GM12878 (cell line): ENCODE measurements around the gene GTPBP1. TPM values are rescaled to one million over a fixed set of nuclear protein-coding genes. Genes with fewer than 3 reads are reported as not detected.
A peak's percentile ranks its signal among the peaks of the same experiment; 100 is the strongest.

Source experiments
- ATAC-seq: fragments of 200-7000 bp; cut with Tn5 transposase; 3 replicates; pipeline ENCODE4 v1.9.1; 2020; ENCODE audit warnings: mild to moderate bottlenecking, moderate library complexity
- BruUV-seq: library from RNA; stranded (reverse); fragments of 400-500 nt; replicated peaks from 2 replicates; lab custom pipeline; 2021; lab: Mats Ljungman, UMichigan
- CTCF ChIA-PET: fragments of 300-600 bp; sonication (Branson Sonifier 250); formaldehyde crosslinking; extraction: SDS; loops from one replicate; lab custom pipeline; 2021; ENCODE audit warnings: inconsistent platforms; lab: Yijun Ruan, JAX
- POLR2A ChIA-PET: fragments of 350-600 bp; formaldehyde crosslinking; extraction: SDS; loops from one replicate; lab custom pipeline; 2021; ENCODE audit warnings: inconsistent platforms; lab: Charles Lee
- RAD21 ChIA-PET: fragments of 300-600 bp; sonication (Branson Sonifier 250); formaldehyde crosslinking; loops from one replicate; lab custom pipeline; 2023; ENCODE audit warnings: antibody characterized with exemption; ENCODE audit not compliant: unreplicated experiment; lab: Charles Lee
- SMC1A ChIA-PET: fragments of 300-600 bp; sonication (Branson Sonifier 250); formaldehyde crosslinking; loops from one replicate; lab custom pipeline; 2023; ENCODE audit not compliant: unreplicated experiment, uncharacterized antibody; lab: Charles Lee
- DNase-seq: peaks from one replicate; pipeline ENCODE4 v3.0.0-alpha.2; 2011; ENCODE audit warnings: low read depth, low spot score
- FAIRE-seq: peaks from 3 replicates; lab custom pipeline; 2011; peaks lifted over from hg19 to GRCh38; lab: Jason Lieb, UNC
- H2AFZ ChIP-seq: 2 replicates; pipeline ENCODE4 v1.6.0; 2011; ENCODE audit warnings: low read depth, low read length, control low read depth; ENCODE audit not compliant: control insufficient read depth
- H3K27ac ChIP-seq: 2 replicates; pipeline ENCODE4 v1.5.1; 2011; ENCODE audit warnings: control low read depth; ENCODE audit not compliant: control insufficient read depth, insufficient read depth
- H3K27me3 ChIP-seq, 2 experiments: replicated peaks in 1 of 2; 2 replicates each; pipeline versions ENCODE4 v1.6.0 to v1.6.1; 2011; ENCODE audit warnings: low read length in 1 of 2; ENCODE audit not compliant: control insufficient read depth in 2 of 2, insufficient read depth in 2 of 2
- H3K36me3 ChIP-seq, 2 experiments: 2 replicates each; pipeline ENCODE4 v1.5.1; 2011; ENCODE audit warnings: low read length in 1 of 2; ENCODE audit not compliant: control insufficient read depth in 2 of 2, insufficient read depth in 2 of 2
- H3K4me1 ChIP-seq: 2 replicates; pipeline ENCODE4 v1.6.1; 2011; ENCODE audit warnings: mild to moderate bottlenecking, low read length, moderate library complexity, mixed read lengths; ENCODE audit not compliant: control insufficient read depth, insufficient read depth
- H3K4me2 ChIP-seq: 2 replicates; pipeline ENCODE4 v1.6.0; 2011; ENCODE audit warnings: control low read depth; ENCODE audit not compliant: control insufficient read depth, insufficient read depth
- H3K4me3 ChIP-seq: fragments of 200-600 bp; sonication (generic); 2 replicates; pipeline ENCODE4 v1.5.1; 2016
- H3K79me2 ChIP-seq: 2 replicates; pipeline ENCODE4 v1.6.0; 2011; ENCODE audit warnings: low read length; ENCODE audit not compliant: control insufficient read depth, insufficient read depth
- H3K9ac ChIP-seq: 2 replicates; pipeline ENCODE4 v1.8.0; 2011; ENCODE audit warnings: low read length, control low read depth, mixed read lengths; ENCODE audit not compliant: control insufficient read depth, insufficient read depth
- H3K9me3 ChIP-seq: replicated peaks from 3 replicates; pipeline ENCODE4 v1.5.1; 2011; ENCODE audit warnings: mild to moderate bottlenecking, low read length; ENCODE audit not compliant: control insufficient read depth, insufficient read depth
- H4K20me1 ChIP-seq: 2 replicates; pipeline ENCODE4 v1.6.0; 2011; ENCODE audit not compliant: control insufficient read depth, insufficient read depth
- BACH1 ChIP-seq: fragments of 450-650 bp; IDR thresholded peaks from 2 replicates; pipeline ENCODE4 v1.6.1; 2017; ENCODE audit warnings: mild to moderate bottlenecking, borderline replicate concordance
- KAT2A ChIP-seq: conservative IDR thresholded peaks from 2 replicates; pipeline ENCODE4 v1.6.1; 2011; ENCODE audit warnings: low read depth, low read length; ENCODE audit not compliant: control insufficient read depth
- USF2 ChIP-seq: IDR thresholded peaks from 2 replicates; pipeline ENCODE4 v1.6.1; 2011; ENCODE audit warnings: low read depth, low read length, improper control_type of control experiment, borderline replicate concordance
- ZBED1 ChIP-seq: IDR thresholded peaks from 2 replicates; pipeline ENCODE4 v1.6.1; 2016; ENCODE audit warnings: borderline replicate concordance
- WGBS: methylation state at CpG from one replicate; pipeline ENCODE4 v1.1.6; 2016; ENCODE audit warnings: low lambda C conversion rate; ENCODE audit not compliant: insufficient replicate concordance, insufficient coverage; ENCODE audit errors: missing lambda C conversion rate; 5-methylcytosine and 5-hydroxymethylcytosine counted together
- in situ Hi-C: fragments of 300-500 bp; cut with MboI; formaldehyde crosslinking; loops from 9 replicates; pipeline ENCODE4 v1.14.3; 2018; ENCODE audit warnings: mixed read lengths
- intact Hi-C: fragments of 100-400 bp; cut with micrococcal nuclease; formaldehyde crosslinking; loops from one replicate; pipeline ENCODE4 v1.14.2; 2022; ENCODE audit not compliant: unreplicated experiment
- polyA plus RNA-seq, 11 experiments: library from polyadenylated mRNA; depleted of rRNA in 4 of 11; unstranded in 6 of 11; stranded (reverse) in 5 of 11; fragments of >200 nt; fragmentation: Nextera tagmentation in 4 of 11; fragmentation: Illumina TruSeq in 1 of 11; extraction: Ambion mirVana in 4 of 11; extraction: Trizol in 1 of 11; gene quantifications; 1 replicate in 1 of 11; 2 replicates in 10 of 11; pipeline versions ENCODE4 v1.2.1 to v1.2.3, GENCODE V29; 2011 to 2016; ENCODE audit warnings: inconsistent platforms in 2 of 11, missing spikeins in 2 of 11, low read depth in 1 of 11
- total RNA-seq, 4 experiments: library from RNA; depleted of rRNA in 3 of 4; stranded (reverse); fragments of >200 nt in 3 of 4; fragmentation: Illumina TruSeq in 1 of 4; extraction: Trizol in 1 of 4; gene quantifications; 2 replicates each; pipeline versions ENCODE4 v1.2.1 to v1.2.3, GENCODE V29; 2013 to 2021

GTPBP1 gene
- total and polyA plus RNA-seq, 10 of the 15 experiments (the other 5 are each of a cell fraction or from before 2014, with no cell fraction given) = 0.89 to 63.1 (median 34.2) TPM

GRCh38 chr22:38681582-38682335, 24.0 kb upstream of the GTPBP1 start, which contains the start of gene TOMM22 (continued):
- TF ChIP-seq KAT2A = no peak
- TF ChIP-seq, all 136 proteins: peak for 74

DNA sequence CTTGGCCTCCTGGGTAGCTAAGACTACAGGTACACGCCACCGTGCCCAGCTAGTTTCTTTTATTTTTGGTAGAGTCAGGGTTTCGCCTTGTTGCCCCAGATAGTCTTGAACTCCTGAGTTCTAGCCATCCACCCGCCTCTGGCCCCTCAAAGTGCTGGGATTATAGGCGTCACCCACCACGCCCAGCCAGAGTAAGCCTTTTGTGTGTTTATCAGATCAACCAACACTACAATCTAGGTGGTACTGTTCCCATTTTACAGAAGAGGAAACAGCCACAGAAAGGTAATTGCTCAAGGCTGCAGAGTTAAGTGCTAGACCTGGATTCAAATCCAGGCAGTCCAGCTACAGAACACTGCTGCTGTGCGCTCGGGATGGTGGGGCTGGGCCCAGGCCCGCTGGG, 20.8 kb upstream of the GTPBP1 start:
- POLR2A ChIA-PET = interaction anchor here (0.6 to 4.2 kb wide), 3 partner anchors 14 to 215 kb away, joined by 4 to 43 read pairs (median 14); no protein-coding TSS in a partner anchor
- SMC1A ChIA-PET = interaction anchor here (4.4 kb wide), 1 partner anchor 13 kb away, joined by 43 read pairs; the partner anchor contains the start of gene JOSD1
- H3K9me3 ChIP-seq = no peaks in the 10 kb centered on the region; the same call in 2 of the 3 replicates
- no peak overlapping the region for H3K9ac ChIP-seq
- H3K4me1 ChIP-seq = no peaks in the 10 kb centered on the region; the same call in 1 of the 2 replicates
- peaks cover 12% of the 10 kb centered on the region for H3K79me2 ChIP-seq
- intact Hi-C loops = no loop called here
- FAIRE-seq = no peak
- no peak for DNase-seq
- over 99% methylated on average over 9 of the region's 9 CpGs for WGBS
- no peaks in the 10 kb centered on the region for H3K27me3 ChIP-seq
- TF ChIP-seq BACH1 = 0 out of 2 replicates have a peak, but pooled peaks have one; percentile 8
- no peak for TF ChIP-seq ZBED1
- TF ChIP-seq USF2 = no peak
- CTCF ChIA-PET = interaction anchor here (4.3 kb wide), 1 partner anchor 14 kb away, joined by 45 read pairs; the partner anchor contains the start of gene JOSD1
- in situ Hi-C loops = no loop called here
- no peak overlapping the region for H3K27ac ChIP-seq
- no peak overlapping the region for H2AFZ ChIP-seq
- no peak overlapping the region for H3K4me3 ChIP-seq
- BruUV-seq = no TSS peak
- no peak for ATAC-seq
- RAD21 ChIA-PET = no interaction called here
- H3K4me2 ChIP-seq = no peak overlapping the region
- no peaks in the 10 kb centered on the region for H4K20me1 ChIP-seq
- peaks cover 15 to 18% of the 10 kb centered on the region in 2 experiments; a peak in 3 of 4 replicates for H3K36me3 ChIP-seq
